SU-DHL-6 (cell line): Measurements from ENCODE around the gene CNN3.
"Not testable (repeated sequence)": the region's sequence is repeated elsewhere in the genome, so short reads cannot be mapped to it uniquely, and the experiment has no call there.

Experiments
- H2AFZ ChIP-seq: fragments of 200-600 bp; sonication (generic); 2 replicates; pipeline ENCODE4 v1.6.1; 2014; ENCODE audit warnings: low read depth, mild to moderate bottlenecking, moderate library complexity, mixed read lengths, antibody characterized with exemption, low read length; ENCODE audit not compliant: severe bottlenecking
- H3F3A ChIP-seq: fragments of 200-600 bp; shearing (Covaris generic); 2 replicates; pipeline ENCODE4 v1.6.0; 2016; ENCODE audit warnings: antibody characterized with exemption, mild to moderate bottlenecking; ENCODE audit not compliant: insufficient read depth
- H3K27ac ChIP-seq: fragments of 200-600 bp; sonication (generic); 2 replicates; pipeline ENCODE4 v1.5.1; 2016; ENCODE audit warnings: low read depth, mild to moderate bottlenecking, low read length, moderate library complexity, mixed read lengths
- H3K27me3 ChIP-seq: fragments of 200-600 bp; sonication (generic), shearing (Covaris generic); 2 replicates; pipeline ENCODE4 v1.6.0; 2014; ENCODE audit warnings: mild to moderate bottlenecking, low read length
- H3K36me3 ChIP-seq: fragments of 200-600 bp; sonication (generic); 2 replicates; pipeline ENCODE4 v1.6.1; 2014; ENCODE audit warnings: mild to moderate bottlenecking, low read length, mixed read lengths
- H3K4me2 ChIP-seq: fragments of 300-600, 200-600 bp; shearing (Covaris generic), sonication (generic); 2 replicates; pipeline ENCODE4 v1.6.0; 2014; ENCODE audit warnings: low read length, low read depth, mild to moderate bottlenecking; ENCODE audit not compliant: poor library complexity, severe bottlenecking
- H3K4me3 ChIP-seq: fragments of 200-600 bp; sonication (generic); 2 replicates; pipeline ENCODE4 v1.5.1; 2014; ENCODE audit warnings: antibody characterized with exemption, low read length, mild to moderate bottlenecking, mixed read lengths; ENCODE audit not compliant: insufficient read depth, poor library complexity, severe bottlenecking
- H3K79me2 ChIP-seq: fragments of 200-600 bp; sonication (generic); 2 replicates; pipeline ENCODE4 v1.6.1; 2014; ENCODE audit warnings: mild to moderate bottlenecking, low read length, moderate library complexity; ENCODE audit not compliant: insufficient read depth
- H3K9ac ChIP-seq: fragments of 200-600 bp; sonication (generic); 2 replicates; pipeline ENCODE4 v1.7.0; 2014; ENCODE audit warnings: mild to moderate bottlenecking, low read length
- H3K9me2 ChIP-seq: fragments of 200-600 bp; sonication (generic); replicated peaks from 2 replicates; pipeline ENCODE4 v1.6.1; 2014; ENCODE audit warnings: low read length; ENCODE audit not compliant: insufficient read depth
- H3K9me3 ChIP-seq: fragments of 200-600 bp; sonication (generic); 2 replicates; pipeline ENCODE4 v1.6.1; 2014; ENCODE audit warnings: low read length, mixed read lengths; ENCODE audit not compliant: insufficient read depth
- H4K20me1 ChIP-seq: fragments of 200-600 bp; sonication (generic); 2 replicates; pipeline ENCODE4 v1.6.1; 2014; ENCODE audit warnings: low read depth, mild to moderate bottlenecking, antibody characterized with exemption, low read length, moderate library complexity, mixed read lengths
- CTCF ChIP-seq: fragments of 200-600 bp; sonication (generic); IDR thresholded peaks from one replicate; pipeline ENCODE4 v1.5.1; 2017; ENCODE audit warnings: antibody characterized with exemption, mild to moderate bottlenecking, low read length, moderate library complexity; ENCODE audit not compliant: insufficient read depth, poor library complexity, severe bottlenecking
- EZH2phosphoT487 ChIP-seq: fragments of 200-600 bp; sonication (generic), shearing (Covaris generic); conservative IDR thresholded peaks from 2 replicates; pipeline ENCODE4 v1.6.1; 2018; ENCODE audit warnings: mild to moderate bottlenecking, antibody characterized with exemption, low read length, moderate library complexity, mixed read lengths

Gene CNN3

DNA sequence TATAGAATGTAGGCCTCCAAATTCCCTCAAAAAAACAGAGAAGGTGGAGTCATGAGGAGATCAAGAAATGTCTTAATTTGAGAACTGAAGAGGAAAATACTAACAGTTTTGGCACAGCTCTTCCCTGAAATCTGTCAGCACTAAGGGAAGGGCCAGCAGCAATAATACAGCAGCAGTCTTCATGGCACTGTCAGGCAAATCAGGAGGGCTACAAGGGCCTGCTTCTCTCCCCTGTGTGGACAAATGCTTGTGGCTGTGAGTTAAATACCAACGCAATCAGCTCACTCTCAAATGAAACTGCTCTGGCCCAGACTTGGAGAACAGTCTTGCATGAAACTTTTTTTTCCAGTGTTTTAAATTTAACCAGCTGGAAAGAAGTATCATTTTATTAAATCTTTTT, 20.5 kb upstream of the CNN3 start:
- Histone ChIP-seq H3K36me3 (no peaks in the 10 kb centered on the region), H3K79me2 (no peaks in the 10 kb centered on the region), H2AFZ (no peak overlapping the region), H3K4me2 (no peak overlapping the region), H3K4me3 (no peak overlapping the region), H3K9me2 (no peaks in the 10 kb centered on the region), H4K20me1 (no peaks in the 10 kb centered on the region), H3K9ac (no peak overlapping the region), H3K27me3 (no peaks in the 10 kb centered on the region), H3F3A (no peaks in the 10 kb centered on the region), H3K27ac (no peak overlapping the region), H3K9me3 (no peaks in the 10 kb centered on the region)
- no peak for TF ChIP-seq CTCF
- TF ChIP-seq EZH2phosphoT487: no peak

DNA sequence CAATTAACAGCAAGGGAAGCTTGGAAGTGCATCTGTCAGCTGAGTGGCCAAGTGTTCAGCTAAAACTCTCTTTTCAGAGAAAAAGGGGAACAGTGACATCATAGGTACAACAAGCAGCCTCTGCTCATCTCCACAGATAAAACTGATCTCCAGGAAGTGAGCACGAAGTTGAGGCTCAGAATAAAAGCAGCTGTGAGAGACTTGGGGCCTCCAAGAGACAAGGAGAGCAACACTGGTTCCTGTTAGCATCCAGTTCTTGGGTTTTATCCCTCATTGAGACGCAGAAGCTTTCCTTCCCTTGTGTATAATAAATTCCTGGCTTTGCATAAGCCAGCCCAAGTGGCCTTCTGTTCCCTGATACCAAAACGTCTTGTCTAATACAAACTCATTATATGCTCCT, 20.0 kb upstream of the CNN3 start:
- H4K20me1 ChIP-seq: no peaks in the 10 kb centered on the region
- no peaks in the 10 kb centered on the region for H3K79me2 ChIP-seq
- TF ChIP-seq EZH2phosphoT487 (no peak), CTCF (no peak)
- no peak overlapping the region for H3K4me2 ChIP-seq
- H2AFZ ChIP-seq: no peak overlapping the region
- H3K9me3 ChIP-seq: no peaks in the 10 kb centered on the region
- no peak overlapping the region for H3K9ac ChIP-seq
- H3F3A ChIP-seq: no peaks in the 10 kb centered on the region
- no peaks in the 10 kb centered on the region for H3K36me3 ChIP-seq
- no peak overlapping the region for H3K4me3 ChIP-seq
- H3K27ac ChIP-seq: no peak overlapping the region
- H3K27me3 ChIP-seq: no peaks in the 10 kb centered on the region
- no peaks in the 10 kb centered on the region for H3K9me2 ChIP-seq

DNA sequence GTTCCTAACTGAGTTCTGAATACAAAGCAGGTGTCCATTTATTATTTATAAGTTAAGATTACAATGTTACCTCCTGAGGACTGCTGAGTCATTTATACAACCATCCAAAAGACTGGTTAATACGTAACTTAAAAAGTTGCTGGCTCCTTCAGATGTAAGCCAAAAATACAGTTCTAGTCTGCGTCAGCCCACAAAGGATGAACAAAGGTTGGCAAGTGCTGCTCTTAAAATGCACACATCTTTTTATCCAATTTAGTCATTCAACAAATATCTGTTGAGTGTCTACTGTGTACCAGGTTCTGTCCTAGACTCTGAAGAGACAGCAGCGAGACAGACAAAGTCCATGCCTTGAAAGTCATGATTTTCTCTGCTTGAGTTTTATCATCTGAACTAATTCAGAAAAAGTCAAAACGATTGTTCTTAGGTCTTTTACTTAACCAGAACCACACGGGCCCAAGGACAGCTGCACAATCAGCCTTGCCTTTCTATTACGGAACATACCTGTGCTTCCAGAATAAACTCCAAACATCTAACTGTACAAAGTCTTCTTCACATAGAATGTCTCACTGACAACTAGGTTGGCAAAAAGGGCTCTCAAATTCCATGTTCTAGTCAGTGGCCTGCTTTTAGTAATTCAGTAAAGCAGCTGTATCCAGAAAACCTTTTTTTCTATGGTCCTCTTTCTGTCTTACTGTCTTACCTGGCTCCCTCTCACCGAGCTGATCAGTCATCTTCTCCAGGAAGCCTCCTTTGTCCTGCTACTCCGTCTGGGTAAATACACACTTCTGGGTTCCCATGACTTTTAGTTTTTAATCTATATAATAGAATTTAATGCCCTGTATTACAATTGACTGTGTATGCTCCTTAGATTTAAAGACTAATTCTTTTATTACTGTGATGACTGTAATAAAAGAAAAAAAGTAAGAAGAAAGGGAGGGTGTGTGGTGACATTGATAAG, 15.5 kb upstream of the CNN3 start:
- Histone ChIP-seq H2AFZ (no peak overlapping the region), H3K36me3 (no peaks in the 10 kb centered on the region), H4K20me1 (no peaks in the 10 kb centered on the region), H3F3A (no peaks in the 10 kb centered on the region), H3K27ac (no peak overlapping the region), H3K4me2 (no peak overlapping the region), H3K9me2 (no peaks in the 10 kb centered on the region), H3K27me3 (no peaks in the 10 kb centered on the region), H3K9ac (no peak overlapping the region), H3K9me3 (no peaks in the 10 kb centered on the region), H3K4me3 (no peak overlapping the region), H3K79me2 (no peaks in the 10 kb centered on the region)
- TF ChIP-seq EZH2phosphoT487 (no peak), CTCF (no peak)

DNA sequence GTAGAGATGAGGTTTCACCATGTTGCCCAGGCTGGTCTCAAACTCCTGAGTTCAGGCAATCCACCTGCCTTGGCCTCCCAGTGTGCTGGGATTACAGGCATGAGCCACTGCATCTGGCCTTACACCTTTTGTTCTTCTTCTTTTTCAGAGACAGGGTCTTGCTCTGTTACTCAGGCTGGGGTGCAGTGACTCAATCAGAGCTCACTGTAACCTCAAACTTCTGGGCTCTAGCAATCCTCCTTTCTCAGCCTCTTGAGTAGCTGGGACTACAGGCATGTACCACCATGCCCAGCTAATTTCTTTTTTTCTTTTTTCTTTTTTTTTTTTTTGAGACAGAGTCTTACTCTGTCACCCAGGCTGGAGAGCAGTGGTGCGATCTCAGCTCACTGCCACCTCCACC, 14.6 kb upstream of the CNN3 start:
- H3K27me3 ChIP-seq, H4K20me1 ChIP-seq, H3K27ac ChIP-seq, H3F3A ChIP-seq, H3K9me3 ChIP-seq, H3K79me2 ChIP-seq, H3K4me2 ChIP-seq, H3K9me2 ChIP-seq, H3K9ac ChIP-seq, H3K36me3 ChIP-seq, H3K4me3 ChIP-seq, H2AFZ ChIP-seq: not testable (repeated sequence)
